GM12891 (cell line): ENCODE data around the gene NT5DC2.

Experiments used
- POLR2A ChIP-seq: IDR thresholded peaks from 2 replicates; pipeline ENCODE4 v1.6.1; 2011; ENCODE audit warnings: low read depth, low read length, control low read depth
- POLR2AphosphoS5 ChIP-seq: IDR thresholded peaks from 2 replicates; pipeline ENCODE4 v1.6.1; 2011; ENCODE audit warnings: low read depth, low read length, control low read depth
- SPI1 ChIP-seq: IDR thresholded peaks from 2 replicates; pipeline ENCODE4 v1.6.1; 2011; ENCODE audit warnings: low read depth, low read length, control low read depth
- TAF1 ChIP-seq: IDR thresholded peaks from 2 replicates; pipeline ENCODE4 v1.6.1; 2011; ENCODE audit warnings: low read depth, low read length, control low read depth

GRCh38 chr3:52515192-52515591, 18.5 kb downstream of the NT5DC2 start:
- no peak for TF ChIP-seq POLR2AphosphoS5
- TF ChIP-seq POLR2A: no peak
- no peak for TF ChIP-seq TAF1
- no peak for TF ChIP-seq SPI1
